Islet precursor cell (in vitro differentiated cells): ENCODE results near the gene DISC1.

Experiments used
- DNase-seq: peaks from one replicate; pipeline ENCODE4 v3.0.0-alpha.2; 2018

The DISC1 gene

GRCh38 chr1:231674575-231674974 is 48.0 kb downstream of the DISC1 start:
- DNase-seq = no peak

DNA sequence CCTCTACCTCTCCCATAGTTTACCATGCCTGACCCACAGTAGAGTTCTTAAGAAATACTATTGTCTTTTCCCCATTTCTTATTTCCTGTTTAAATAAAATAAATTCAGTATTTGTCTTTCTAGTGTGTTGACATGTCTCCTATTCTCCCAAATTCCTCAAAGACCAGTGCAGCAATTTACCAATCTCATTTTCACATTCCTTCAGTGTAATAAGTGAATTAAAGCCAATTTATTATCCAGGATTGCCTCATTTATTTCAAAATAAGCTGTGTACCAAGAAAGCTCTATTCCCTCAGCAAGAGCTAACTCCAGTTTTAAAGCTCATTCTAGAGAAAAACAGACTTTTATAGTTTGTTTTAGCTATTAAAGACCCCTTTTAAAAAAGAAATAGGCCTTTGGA is 49.9 kb downstream of the DISC1 start:
- DNase-seq = no peak

DNA sequence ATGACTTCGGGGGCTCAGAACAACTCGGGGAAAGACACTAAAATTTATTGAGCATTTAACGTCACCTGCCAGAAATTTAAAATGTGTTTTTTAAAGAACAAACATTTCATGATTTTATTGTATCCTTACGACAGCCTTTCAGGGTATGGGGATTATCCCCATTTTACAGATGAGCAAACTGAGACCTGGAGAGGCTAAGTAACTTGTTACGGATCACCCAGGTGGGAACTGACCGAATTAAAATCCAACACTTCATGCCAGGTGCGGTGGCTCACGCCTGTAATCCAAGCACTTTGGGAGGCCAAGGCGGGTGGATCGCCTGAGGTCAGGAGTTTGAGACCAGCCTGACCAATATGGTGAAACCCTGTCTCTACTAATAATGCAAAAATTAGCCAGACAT is 50.9 kb downstream of the DISC1 start:
- no peak for DNase-seq

- DNase-seq = no peak
Observed at GRCh38 chr1:231678011-231678432, 51.4 kb downstream of the DISC1 start.

- no peak for DNase-seq
Observed at GRCh38 chr1:231679109-231679508, 52.5 kb downstream of the DISC1 start.

DNA sequence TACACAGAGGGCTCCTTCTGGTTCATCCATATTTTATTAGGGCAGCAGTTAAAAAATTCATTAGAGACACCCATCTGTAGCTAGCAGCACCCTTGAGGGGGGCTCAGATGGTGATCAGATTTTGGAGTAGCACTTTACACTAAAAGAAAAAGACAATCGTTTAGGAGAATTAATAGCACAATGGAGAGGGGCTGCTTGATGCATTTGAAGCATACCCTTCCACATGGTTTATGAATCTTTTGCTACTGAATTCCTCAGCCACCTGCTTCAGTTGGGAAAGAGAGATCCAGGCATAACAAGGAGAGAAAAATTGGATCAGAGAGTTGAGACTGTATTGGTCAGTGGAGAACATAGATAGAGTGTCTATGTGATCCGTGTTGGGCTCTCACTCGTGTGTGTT is 54.4 kb downstream of the DISC1 start:
- DNase-seq = no peak

DNA sequence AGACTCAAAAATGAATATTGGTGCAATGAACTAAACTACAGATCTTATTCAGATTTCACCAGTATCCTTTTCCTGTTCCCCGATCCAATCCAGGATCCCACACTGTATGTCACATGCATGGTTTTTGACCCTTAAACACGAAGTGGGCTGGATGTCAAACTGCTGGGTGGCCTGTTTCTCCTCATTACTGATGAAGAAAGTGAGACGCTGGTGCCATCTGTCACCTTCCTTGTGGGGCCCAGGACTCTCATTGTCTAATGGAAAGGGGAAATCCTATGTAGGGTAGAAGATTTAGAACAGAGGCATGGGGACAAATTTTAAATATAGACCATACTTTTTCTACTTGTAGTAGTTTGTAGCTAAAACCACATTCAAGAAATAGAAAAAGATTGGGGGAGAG is 56.2 kb downstream of the DISC1 start:
- DNase-seq = no peak

DNA sequence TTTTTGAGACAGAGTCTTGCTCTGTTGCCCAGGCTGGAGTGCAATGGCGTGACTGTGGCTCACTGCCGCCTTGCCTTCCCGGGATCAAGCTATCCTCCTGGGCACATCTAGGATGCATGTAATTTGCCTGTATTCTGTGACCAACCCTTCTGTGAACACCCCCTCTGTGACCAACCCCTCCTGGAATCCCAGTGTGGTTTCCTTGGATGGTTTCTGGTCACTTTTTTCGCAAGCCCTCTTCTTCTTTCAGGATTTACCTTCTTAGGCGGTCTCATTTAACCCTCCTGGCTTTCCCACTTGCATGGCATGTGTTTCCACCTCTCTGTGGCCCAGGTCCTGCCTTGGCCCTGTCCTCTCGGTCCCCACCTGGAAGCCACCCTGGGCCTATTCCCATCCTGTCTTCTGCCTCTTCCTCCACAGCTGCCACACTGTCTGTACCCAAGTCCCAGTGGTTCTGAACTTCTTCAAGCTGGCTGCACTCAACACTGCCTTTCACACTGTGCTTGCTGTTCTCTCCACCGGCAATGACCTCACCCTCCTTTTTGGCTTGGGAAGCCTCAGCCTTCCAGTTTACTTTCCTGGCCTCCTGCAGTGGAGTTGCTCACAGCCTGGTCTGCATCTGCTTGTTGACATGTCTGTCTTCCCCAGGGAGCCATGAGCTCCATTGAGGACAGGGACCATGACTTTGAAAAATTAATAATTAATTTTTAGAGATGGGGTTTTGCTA is 57.0 kb downstream of the DISC1 start:
- DNase-seq = no peak

- DNase-seq = no peak
Observed at GRCh38 chr1:231684356-231685244, 58.0 kb downstream of the DISC1 start.

DNA sequence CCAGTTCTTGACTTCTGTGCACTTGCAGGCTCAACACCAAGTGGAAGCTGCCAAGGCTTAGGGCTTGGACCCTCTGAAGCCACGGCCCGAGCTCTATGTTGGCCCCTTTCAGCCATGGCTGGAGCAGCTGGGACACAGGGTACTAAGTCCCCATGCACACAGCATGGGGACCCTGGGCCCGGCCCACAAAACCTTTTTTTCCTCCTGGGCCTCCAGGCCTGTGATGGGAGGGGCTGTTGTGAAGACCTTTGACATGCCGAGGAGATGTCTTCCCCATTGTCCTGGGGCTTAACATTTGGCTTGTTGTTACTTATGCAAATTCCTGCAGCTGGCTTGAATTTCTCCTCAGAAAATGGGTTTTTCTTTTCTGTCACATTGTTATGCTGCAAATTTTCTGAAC is 59.8 kb downstream of the DISC1 start:
- DNase-seq = no peak

GRCh38 chr1:231688989-231689388 is 62.4 kb downstream of the DISC1 start:
- DNase-seq = peak; percentile 3

- DNase-seq = peak; percentile 33
Observed at GRCh38 chr1:231690059-231690458, 63.5 kb downstream of the DISC1 start.

GRCh38 chr1:231691618-231692259 is 65.1 kb downstream of the DISC1 start:
- peak; percentile 84 for DNase-seq

DNA sequence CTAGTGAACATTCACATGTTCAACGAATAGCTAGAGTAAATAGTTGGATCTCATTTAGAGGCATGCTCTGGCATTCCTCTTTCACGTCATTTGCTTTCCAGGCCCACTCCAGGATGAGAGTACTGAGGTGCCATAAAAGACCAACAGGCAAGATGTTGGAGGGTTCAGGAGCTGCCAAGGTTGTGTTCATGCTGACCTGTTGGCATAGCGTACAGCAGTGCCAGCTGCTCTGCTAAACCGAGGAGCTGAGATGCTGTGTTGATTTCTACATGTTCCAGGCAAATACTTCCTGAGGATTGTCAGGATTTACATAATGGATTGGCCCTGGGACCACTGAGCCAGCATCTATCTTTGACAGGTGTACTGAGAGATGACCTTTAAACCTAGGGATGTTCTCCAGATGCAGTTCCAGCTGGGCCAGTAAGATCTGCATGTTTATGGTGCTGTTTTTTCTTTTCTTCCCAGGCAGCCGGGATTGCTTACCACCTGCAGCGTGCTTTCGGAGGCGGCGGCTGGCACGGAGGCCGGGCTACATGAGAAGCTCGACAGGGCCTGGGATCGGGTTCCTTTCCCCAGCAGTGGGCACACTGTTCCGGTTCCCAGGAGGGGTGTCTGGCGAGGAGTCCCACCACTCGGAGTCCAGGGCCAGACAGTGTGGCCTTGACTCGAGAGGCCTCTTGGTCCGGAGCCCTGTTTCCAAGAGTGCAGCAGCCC is 66.9 kb downstream of the DISC1 start:
- DNase-seq = no peak

DNA sequence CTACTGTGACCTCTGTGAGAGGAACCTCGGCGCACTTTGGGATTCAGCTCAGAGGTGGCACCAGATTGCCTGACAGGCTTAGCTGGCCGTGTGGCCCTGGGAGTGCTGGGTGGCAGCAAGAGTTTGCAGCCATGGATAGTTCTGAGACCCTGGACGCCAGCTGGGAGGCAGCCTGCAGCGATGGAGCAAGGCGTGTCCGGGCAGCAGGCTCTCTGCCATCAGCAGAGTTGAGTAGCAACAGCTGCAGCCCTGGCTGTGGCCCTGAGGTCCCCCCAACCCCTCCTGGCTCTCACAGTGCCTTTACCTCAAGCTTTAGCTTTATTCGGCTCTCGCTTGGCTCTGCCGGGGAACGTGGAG is 67.5 kb downstream of the DISC1 start:
- DNase-seq = peak; percentile 47

DNA sequence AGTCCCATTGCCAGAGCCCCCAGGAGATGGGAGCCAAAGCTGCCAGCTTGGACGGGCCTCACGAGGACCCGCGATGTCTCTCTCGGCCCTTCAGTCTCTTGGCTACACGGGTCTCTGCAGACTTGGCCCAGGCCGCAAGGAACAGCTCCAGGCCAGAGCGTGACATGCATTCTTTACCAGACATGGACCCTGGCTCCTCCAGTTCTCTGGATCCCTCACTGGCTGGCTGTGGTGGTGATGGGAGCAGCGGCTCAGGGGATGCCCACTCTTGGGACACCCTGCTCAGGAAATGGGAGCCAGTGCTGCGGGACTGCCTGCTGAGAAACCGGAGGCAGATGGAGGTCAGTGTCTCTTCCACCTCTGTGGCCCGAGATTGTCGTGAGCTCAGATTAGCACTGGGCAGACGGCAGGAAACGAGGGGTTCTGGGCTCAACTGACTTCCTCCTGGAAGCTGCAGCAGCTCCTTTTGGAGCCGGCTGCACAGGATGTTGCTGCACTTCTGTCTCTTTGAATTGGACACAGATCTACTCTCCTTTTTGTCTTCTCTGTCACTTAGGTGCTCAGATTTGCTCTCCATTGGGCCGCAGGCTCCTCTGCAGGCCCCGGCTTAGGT is 68.0 kb downstream of the DISC1 start:
- peak; percentile 44 for DNase-seq

DNA sequence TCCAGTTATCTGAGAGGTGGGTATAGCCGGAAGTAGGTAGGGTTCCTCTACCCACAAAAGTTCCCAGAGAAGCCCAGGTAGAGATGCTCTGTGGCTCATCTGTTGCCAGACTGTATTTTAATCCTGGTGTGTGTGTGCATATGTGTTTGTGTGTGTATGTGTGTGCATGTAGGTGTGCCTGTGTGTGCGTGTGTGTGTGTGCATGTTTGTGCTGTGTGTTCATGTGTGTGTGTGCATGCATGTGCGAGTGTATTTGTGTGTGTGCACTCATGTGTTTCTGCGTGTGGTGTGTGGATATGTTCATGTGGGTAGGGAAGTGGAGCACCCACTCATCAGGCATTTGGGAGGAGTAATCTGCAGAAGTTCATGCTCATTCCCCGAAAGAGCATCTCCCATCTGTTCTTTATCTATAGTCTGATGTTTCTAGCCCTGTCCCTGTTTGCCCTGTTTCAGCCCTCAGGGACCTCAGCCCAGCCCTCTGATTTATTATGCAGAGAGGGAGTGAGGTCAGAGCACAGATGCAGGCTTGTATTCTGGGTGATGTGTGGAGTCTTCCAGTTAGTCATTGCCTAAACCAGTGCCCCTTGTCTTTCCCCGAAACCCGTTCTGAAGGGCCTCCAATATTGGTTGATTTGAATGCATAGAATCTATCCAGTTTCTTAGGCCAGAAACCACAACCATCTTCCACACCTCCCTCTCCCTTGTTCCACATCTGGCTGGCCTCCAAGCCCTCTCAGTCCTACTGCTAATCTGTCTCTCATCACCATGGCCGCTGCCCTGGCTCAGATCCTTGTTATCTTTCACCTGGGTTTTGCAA is 69.1 kb downstream of the DISC1 start:
- DNase-seq = peak; percentile 32

- no peak for DNase-seq
Observed at GRCh38 chr1:231699784-231700183, 73.2 kb downstream of the DISC1 start.

DNA sequence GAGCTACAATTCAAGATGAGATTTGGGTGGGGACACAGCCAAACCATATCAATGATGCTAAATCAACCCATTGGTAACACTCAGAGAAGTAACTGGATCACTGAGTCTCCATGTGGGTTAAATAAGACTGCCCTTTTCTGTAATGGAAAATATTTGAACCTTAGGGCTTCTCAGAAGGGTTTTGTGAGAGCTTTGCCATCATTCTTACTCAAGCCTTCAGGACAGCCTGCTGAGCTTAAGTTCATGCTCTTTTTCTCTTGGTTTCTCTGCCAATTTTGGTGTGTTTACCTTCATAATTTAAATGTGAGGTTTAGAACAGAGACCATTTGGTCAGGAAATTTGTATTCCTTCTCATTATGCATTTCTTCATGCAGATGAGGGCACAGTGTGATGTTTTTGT is 74.7 kb downstream of the DISC1 start:
- DNase-seq = no peak

GRCh38 chr1:231702331-231702730 is 75.7 kb downstream of the DISC1 start:
- no peak for DNase-seq

GRCh38 chr1:231702804-231703203 is 76.2 kb downstream of the DISC1 start:
- no peak for DNase-seq
